ENCODE results near the gene MAP3K9. TPM values are rescaled to one million over a fixed set of nuclear protein-coding genes. Genes with fewer than 3 reads are reported as not detected.

MAP3K9 gene
- total RNA-seq, 1 experiment from 2014 or later, result 0.68 TPM

- H3K36me3 ChIP-seq, result no peaks in the 10 kb centered on the region
- no peak for DNase-seq (ENCODE audit: low read depth in 1 of 2, low spot score in 2 of 2)
Observed at GRCh38 chr14:70830998-70831781, 21.9 kb upstream of the MAP3K9 start.

GRCh38 chr14:70828188-70828587 lies 18.9 kb upstream of the MAP3K9 start:
- DNase-seq (ENCODE audit: low read depth in 1 of 2, low spot score in 2 of 2), result no peak
- Histone ChIP-seq H3K27ac (no peak overlapping the region), H3K27me3 (replicated peaks) (no peaks in the 10 kb centered on the region), H3K9me3 (replicated peaks) (no peaks in the 10 kb centered on the region), H3K4me1 (replicated peaks) (no peaks in the 10 kb centered on the region), H3K36me3 (no peaks in the 10 kb centered on the region), H3K4me3 (no peak overlapping the region)

More at GRCh38 chr14:70830998-70831781, 21.9 kb upstream of the MAP3K9 start:
- Histone ChIP-seq H3K9me3 (replicated peaks) (no peaks in the 10 kb centered on the region), H3K4me1 (replicated peaks) (no peaks in the 10 kb centered on the region), H3K4me3 (no peak overlapping the region), H3K27me3 (replicated peaks) (no peaks in the 10 kb centered on the region), H3K27ac (no peak overlapping the region)

GRCh38 chr14:70827752-70828151 lies 18.4 kb upstream of the MAP3K9 start:
- Histone ChIP-seq H3K9me3 (replicated peaks) (no peaks in the 10 kb centered on the region), H3K27me3 (replicated peaks) (0 out of 2 replicates have a peak, but pooled peaks cover 2% of the 10 kb centered on the region), H3K36me3 (no peaks in the 10 kb centered on the region), H3K4me1 (replicated peaks) (no peaks in the 10 kb centered on the region), H3K4me3 (no peak overlapping the region), H3K27ac (no peak overlapping the region)
- no peak for DNase-seq (ENCODE audit: low read depth in 1 of 2, low spot score in 2 of 2)

GRCh38 chr14:70827347-70827746 lies 18.0 kb upstream of the MAP3K9 start:
- no peaks in the 10 kb centered on the region for H3K4me1 ChIP-seq (replicated peaks)
- no peaks in the 10 kb centered on the region for H3K36me3 ChIP-seq
- DNase-seq (ENCODE audit: low read depth in 1 of 2, low spot score in 2 of 2), result no peak
- no peaks in the 10 kb centered on the region for H3K9me3 ChIP-seq (replicated peaks)
- 0 out of 2 replicates have a peak, but pooled peaks cover 3% of the 10 kb centered on the region for H3K27me3 ChIP-seq (replicated peaks)
- H3K4me3 ChIP-seq, result no peak overlapping the region
- H3K27ac ChIP-seq, result no peak overlapping the region

- H3K27me3 ChIP-seq (replicated peaks), result peaks cover 14% of the 10 kb centered on the region
- no peaks in the 10 kb centered on the region for H3K9me3 ChIP-seq (replicated peaks)
Observed at GRCh38 chr14:70823281-70823680, 14.0 kb upstream of the MAP3K9 start.

GRCh38 chr14:70822530-70823185 lies 13.3 kb upstream of the MAP3K9 start:
- Histone ChIP-seq H3K4me1 (replicated peaks) (peaks cover 4% of the 10 kb centered on the region), H3K27me3 (replicated peaks) (peaks cover 14% of the 10 kb centered on the region), H3K4me3 (peak overlapping the region; percentile 47), H3K36me3 (no peaks in the 10 kb centered on the region), H3K9me3 (replicated peaks) (no peaks in the 10 kb centered on the region), H3K27ac (no peak overlapping the region)
- DNase-seq (ENCODE audit: low read depth in 1 of 2, low spot score in 2 of 2), result no peak

More at GRCh38 chr14:70823281-70823680, 14.0 kb upstream of the MAP3K9 start:
- H3K36me3 ChIP-seq, result no peaks in the 10 kb centered on the region
- peaks cover 4% of the 10 kb centered on the region for H3K4me1 ChIP-seq (replicated peaks)
- H3K27ac ChIP-seq, result no peak overlapping the region
- no peak overlapping the region for H3K4me3 ChIP-seq
- DNase-seq (ENCODE audit: low read depth in 1 of 2, low spot score in 2 of 2), result no peak

- Histone ChIP-seq H3K36me3 (no peaks in the 10 kb centered on the region), H3K9me3 (replicated peaks) (no peaks in the 10 kb centered on the region), H3K27me3 (replicated peaks) (peaks cover 14% of the 10 kb centered on the region), H3K27ac (no peak overlapping the region), H3K4me3 (peak overlapping the region; percentile 47), H3K4me1 (replicated peaks) (peaks cover 10% of the 10 kb centered on the region)
- peak in 1 of 2 experiments; percentile 24 for DNase-seq (ENCODE audit: low read depth in 1 of 2, low spot score in 2 of 2)
Observed at GRCh38 chr14:70821584-70822529, 12.5 kb upstream of the MAP3K9 start.

- Histone ChIP-seq H3K9me3 (replicated peaks) (no peaks in the 10 kb centered on the region), H3K27ac (no peak overlapping the region), H3K4me3 (no peak overlapping the region), H3K36me3 (no peaks in the 10 kb centered on the region), H3K27me3 (replicated peaks) (peaks cover 7% of the 10 kb centered on the region), H3K4me1 (replicated peaks) (peaks cover 6% of the 10 kb centered on the region)
- DNase-seq (ENCODE audit: low read depth in 1 of 2, low spot score in 2 of 2), result no peak
Observed at GRCh38 chr14:70816525-70816924, 7.2 kb upstream of the MAP3K9 start.

- Histone ChIP-seq H3K4me3 (no peak overlapping the region), H3K27me3 (replicated peaks) (no peaks in the 10 kb centered on the region)
Observed at GRCh38 chr14:70814466-70814865, 5.2 kb upstream of the MAP3K9 start.

GRCh38 chr14:70812124-70812818 lies 3.0 kb upstream of the MAP3K9 start:
- H3K9me3 ChIP-seq (replicated peaks), result no peaks in the 10 kb centered on the region
- no peak for DNase-seq (ENCODE audit: low read depth in 1 of 2, low spot score in 2 of 2)
- no peak overlapping the region for H3K4me3 ChIP-seq
- no peak overlapping the region for H3K27ac ChIP-seq
- H3K36me3 ChIP-seq, result peaks cover 2% of the 10 kb centered on the region; the same call in 1 of the 2 replicates
- H3K27me3 ChIP-seq (replicated peaks), result peaks cover 5% of the 10 kb centered on the region
- H3K4me1 ChIP-seq (replicated peaks), result peaks cover 13% of the 10 kb centered on the region

More at GRCh38 chr14:70814466-70814865, 5.2 kb upstream of the MAP3K9 start:
- H3K4me1 ChIP-seq (replicated peaks), result peaks cover 10% of the 10 kb centered on the region
- no peaks in the 10 kb centered on the region for H3K36me3 ChIP-seq
- H3K27ac ChIP-seq, result no peak overlapping the region
- no peak for DNase-seq (ENCODE audit: low read depth in 1 of 2, low spot score in 2 of 2)
- H3K9me3 ChIP-seq (replicated peaks), result no peaks in the 10 kb centered on the region

GRCh38 chr14:70811578-70811977 lies 2.3 kb upstream of the MAP3K9 start:
- H3K4me3 ChIP-seq, result no peak overlapping the region
- H3K27ac ChIP-seq, result no peak overlapping the region
- H3K27me3 ChIP-seq (replicated peaks), result peaks cover 5% of the 10 kb centered on the region
- peaks cover 2% of the 10 kb centered on the region; the same call in 1 of the 2 replicates for H3K36me3 ChIP-seq
- H3K9me3 ChIP-seq (replicated peaks), result no peaks in the 10 kb centered on the region
- DNase-seq (ENCODE audit: low read depth in 1 of 2, low spot score in 2 of 2), result no peak
- H3K4me1 ChIP-seq (replicated peaks), result peaks cover 9% of the 10 kb centered on the region

- no peaks in the 10 kb centered on the region for H3K9me3 ChIP-seq (replicated peaks)
- no peak overlapping the region for H3K27ac ChIP-seq
- peaks cover 9% of the 10 kb centered on the region for H3K4me1 ChIP-seq (replicated peaks)
- no peak overlapping the region for H3K4me3 ChIP-seq
- H3K27me3 ChIP-seq (replicated peaks), result peaks cover 5% of the 10 kb centered on the region
- H3K36me3 ChIP-seq, result peaks cover 2% of the 10 kb centered on the region; the same call in 1 of the 2 replicates
- DNase-seq (ENCODE audit: low read depth in 1 of 2, low spot score in 2 of 2), result no peak
Observed at GRCh38 chr14:70811050-70811449, 1.7 kb upstream of the MAP3K9 start.

- H3K27ac ChIP-seq, result no peak overlapping the region
- no peaks in the 10 kb centered on the region for H3K9me3 ChIP-seq (replicated peaks)
- no peak overlapping the region for H3K4me3 ChIP-seq
- H3K4me1 ChIP-seq (replicated peaks), result peaks cover 9% of the 10 kb centered on the region
- peaks cover 2% of the 10 kb centered on the region; the same call in 1 of the 2 replicates for H3K36me3 ChIP-seq
- DNase-seq (ENCODE audit: low read depth in 1 of 2, low spot score in 2 of 2), result no peak
- peaks cover 5% of the 10 kb centered on the region for H3K27me3 ChIP-seq (replicated peaks)
Observed at GRCh38 chr14:70810621-70811020, 1.3 kb upstream of the MAP3K9 start.
